Upper lobe of left lung (tissue), 4 donors: ENCODE data around the gene CFL1.

Experiments used
- CTCF ChIP-seq, 6 experiments: fragments of 450-650 bp in 4 of 6; fragments of 200-600 bp in 2 of 6; sonication (generic) in 2 of 6; IDR thresholded peaks; one replicate each; pipeline ENCODE4 v1.5.1; 2016 to 2019; ENCODE audit warnings: antibody characterized with exemption in 6 of 6
- EP300 ChIP-seq, 4 donors: sonication (generic); formaldehyde crosslinking; IDR thresholded peaks; one replicate each; pipeline ENCODE4 v1.5.1; 2017; ENCODE audit warnings: antibody characterized with exemption in 4 of 4, control low read depth in 2 of 4
- POLR2A ChIP-seq, 4 donors: fragments of 450-650 bp; IDR thresholded peaks; one replicate each; pipeline ENCODE4 v1.5.1; 2016 to 2017; ENCODE audit warnings: antibody characterized with exemption in 4 of 4, mild to moderate bottlenecking in 2 of 4

DNA sequence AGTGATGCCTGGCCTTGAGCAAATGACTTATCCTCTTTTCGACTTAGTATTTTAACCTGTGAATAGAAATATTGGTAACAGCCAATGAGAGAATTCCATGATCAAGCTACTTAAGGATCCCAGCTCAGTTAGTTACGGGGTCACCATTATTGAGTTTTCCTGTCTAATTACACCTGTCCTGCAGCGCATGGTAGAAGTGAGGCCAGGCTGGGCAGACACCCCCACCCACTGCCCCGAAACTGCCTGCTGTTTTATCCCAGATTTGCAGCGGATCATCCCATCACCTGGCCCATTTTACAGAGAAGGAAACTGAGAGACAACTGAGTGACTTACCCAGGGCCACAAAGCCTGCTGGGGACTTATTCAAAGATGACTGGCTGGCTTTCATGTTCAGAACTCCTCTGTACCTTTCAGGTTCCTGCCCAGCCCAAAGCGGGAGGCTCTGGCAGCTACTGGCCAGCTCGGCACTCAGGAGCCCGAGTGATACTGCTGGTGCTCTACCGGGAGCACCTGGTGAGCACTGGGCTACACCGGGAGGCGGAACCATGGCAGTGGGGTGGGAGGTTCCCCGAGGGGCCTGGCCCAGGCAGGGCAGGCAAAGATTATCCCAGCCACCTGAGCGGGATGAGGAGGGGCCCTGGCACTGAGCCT is 3.7 kb upstream of the CFL1 start:
- no peak for TF ChIP-seq CTCF (IDR thresholded peaks at IDR 0.05)
- no peak for TF ChIP-seq POLR2A (IDR thresholded peaks at IDR 0.05)
- TF ChIP-seq EP300 (IDR thresholded peaks at IDR 0.05): no peak
